H9 (cell line): ENCODE data around the gene CEMIP. TPM values are rescaled to one million over a fixed set of nuclear protein-coding genes. Genes with fewer than 3 reads are reported as not detected.

ENCODE experiments used
- DNase-seq: peaks from one replicate; pipeline ENCODE4 v3.0.0-alpha.2; 2017
- H2AFZ ChIP-seq: one replicate; pipeline ENCODE4 v1.6.1; 2013; ENCODE audit warnings: mild to moderate bottlenecking, low read length, control low read depth, moderate library complexity
- H2AK5ac ChIP-seq: 2 replicates; pipeline ENCODE4 v1.6.1; 2013; ENCODE audit warnings: low read length, control low read depth, mixed read lengths; ENCODE audit not compliant: insufficient read length
- H2BK120ac ChIP-seq: one replicate; pipeline ENCODE4 v1.6.1; 2013; ENCODE audit warnings: low read depth, mild to moderate bottlenecking, low read length, control low read depth, inconsistent platforms; ENCODE audit not compliant: poor library complexity, severe bottlenecking
- H2BK12ac ChIP-seq: 2 replicates; pipeline ENCODE4 v1.6.1; 2013; ENCODE audit warnings: low read length, control low read depth, mixed read lengths, low read depth; ENCODE audit not compliant: insufficient read length
- H2BK15ac ChIP-seq: 2 replicates; pipeline ENCODE4 v1.6.1; 2013; ENCODE audit warnings: low read depth, low read length, control low read depth
- H2BK20ac ChIP-seq: one replicate; pipeline ENCODE4 v1.6.1; 2013; ENCODE audit warnings: low read depth, mild to moderate bottlenecking, low read length, control low read depth, inconsistent platforms; ENCODE audit not compliant: poor library complexity, severe bottlenecking
- H2BK5ac ChIP-seq: 2 replicates; pipeline ENCODE4 v1.6.1; 2013; ENCODE audit warnings: low read length, control low read depth, mixed read lengths; ENCODE audit not compliant: insufficient read length
- H3K14ac ChIP-seq: 2 replicates; pipeline ENCODE4 v1.6.1; 2013; ENCODE audit warnings: low read length, control low read depth; ENCODE audit not compliant: insufficient read depth
- H3K18ac ChIP-seq: 2 replicates; pipeline ENCODE4 v1.6.1; 2013; ENCODE audit warnings: low read depth, mild to moderate bottlenecking, mixed read lengths, low read length, control low read depth; ENCODE audit not compliant: insufficient read length
- H3K23ac ChIP-seq: 2 replicates; pipeline ENCODE4 v1.6.1; 2013; ENCODE audit warnings: low read length, control low read depth, mixed read lengths, low read depth; ENCODE audit not compliant: insufficient read length
- H3K23me2 ChIP-seq: 2 replicates; pipeline ENCODE4 v1.6.1; 2013; ENCODE audit warnings: low read depth, mild to moderate bottlenecking, mixed read lengths, low read length, control low read depth; ENCODE audit not compliant: insufficient read length, poor library complexity, severe bottlenecking
- H3K27ac ChIP-seq: 2 replicates; pipeline ENCODE4 v1.5.1; 2013; ENCODE audit warnings: low read length, control low read depth, mixed read lengths, low read depth; ENCODE audit not compliant: insufficient read length
- H3K27me3 ChIP-seq: 2 replicates; pipeline ENCODE4 v1.6.1; 2013; ENCODE audit warnings: low read length, control low read depth, inconsistent platforms; ENCODE audit not compliant: insufficient read depth
- H3K4ac ChIP-seq: 2 replicates; pipeline ENCODE4 v1.6.1; 2013; ENCODE audit warnings: low read depth, mild to moderate bottlenecking, control low read depth, inconsistent platforms, low read length, moderate library complexity
- H3K4me1 ChIP-seq: 2 replicates; pipeline ENCODE4 v1.6.1; 2013; ENCODE audit warnings: low read length, control low read depth, inconsistent platforms; ENCODE audit not compliant: insufficient read depth
- H3K4me2 ChIP-seq: 2 replicates; pipeline ENCODE4 v1.6.1; 2013; ENCODE audit warnings: low read length, control low read depth, mixed read lengths; ENCODE audit not compliant: insufficient read length, insufficient read depth
- H3K56ac ChIP-seq: 2 replicates; pipeline ENCODE4 v1.6.1; 2013; ENCODE audit warnings: low read depth, mild to moderate bottlenecking, mixed read lengths, low read length, control low read depth; ENCODE audit not compliant: insufficient read length
- H3K79me1 ChIP-seq: 2 replicates; pipeline ENCODE4 v1.6.1; 2013; ENCODE audit warnings: low read depth, mild to moderate bottlenecking, moderate library complexity, low read length, control low read depth, inconsistent platforms; ENCODE audit not compliant: insufficient read depth, poor library complexity, severe bottlenecking
- H3K79me2 ChIP-seq: 2 replicates; pipeline ENCODE4 v1.6.1; 2013; ENCODE audit warnings: low read length, control low read depth, inconsistent platforms; ENCODE audit not compliant: insufficient read depth
- H3K9ac ChIP-seq: 2 replicates; pipeline ENCODE4 v1.6.1; 2013; ENCODE audit warnings: low read length, control low read depth, mixed read lengths; ENCODE audit not compliant: insufficient read length; ENCODE audit errors: extremely low read depth
- H3K9me3 ChIP-seq: one replicate; pipeline ENCODE4 v1.6.1; 2013; ENCODE audit warnings: low read depth, low read length, inconsistent platforms; ENCODE audit not compliant: control insufficient read depth
- H3T11ph ChIP-seq: one replicate; pipeline ENCODE4 v1.6.1; 2013; ENCODE audit warnings: mild to moderate bottlenecking, low read length, control low read depth, inconsistent platforms
- H4K20me1 ChIP-seq: one replicate; pipeline ENCODE4 v1.6.1; 2013; ENCODE audit not compliant: control insufficient read depth, insufficient read length, insufficient read depth
- H4K5ac ChIP-seq: 2 replicates; pipeline ENCODE4 v1.6.1; 2013; ENCODE audit warnings: low read depth, mild to moderate bottlenecking, mixed read lengths, low read length, control low read depth; ENCODE audit not compliant: insufficient read length
- H4K8ac ChIP-seq: replicated peaks from 2 replicates; pipeline ENCODE4 v1.6.1; 2013; ENCODE audit warnings: low read length, control low read depth, mixed read lengths, low read depth; ENCODE audit not compliant: insufficient read length
- H4K91ac ChIP-seq: 2 replicates; pipeline ENCODE4 v1.6.1; 2013; ENCODE audit warnings: low read depth, mild to moderate bottlenecking, moderate library complexity, mixed read lengths, low read length, control low read depth; ENCODE audit not compliant: insufficient read length
- H3K27ac Mint-ChIP-seq, 3 experiments: 2 replicates in 2 of 3; 3 replicates in 1 of 3; pipeline ENCODE4 v1.8.0; 2020 to 2021; ENCODE audit warnings: mixed read lengths in 3 of 3, mild to moderate bottlenecking in 1 of 3, moderate library complexity in 1 of 3
- H3K27me3 Mint-ChIP-seq: 2 replicates; pipeline ENCODE4 v1.8.0; 2021; ENCODE audit warnings: low read depth, mild to moderate bottlenecking, moderate library complexity, mixed read lengths
- H3K36me3 Mint-ChIP-seq, 3 experiments: 2 replicates in 2 of 3; 3 replicates in 1 of 3; pipeline ENCODE4 v1.8.0; 2020 to 2021; ENCODE audit warnings: low read depth in 3 of 3, mixed read lengths in 3 of 3; ENCODE audit not compliant: insufficient read depth in 1 of 3
- H3K4me1 Mint-ChIP-seq, 2 experiments: 2 replicates each; pipeline ENCODE4 v1.8.0; 2020; ENCODE audit warnings: mixed read lengths in 2 of 2
- H3K4me3 Mint-ChIP-seq, 2 experiments: 2 replicates in 1 of 2; 3 replicates in 1 of 2; pipeline ENCODE4 v1.8.0; 2020 to 2021; ENCODE audit warnings: mild to moderate bottlenecking in 2 of 2, mixed read lengths in 2 of 2, moderate library complexity in 1 of 2
- H3K9me3 Mint-ChIP-seq, 2 experiments: 2 replicates in 1 of 2; 3 replicates in 1 of 2; pipeline ENCODE4 v1.8.0; 2020; ENCODE audit warnings: mild to moderate bottlenecking in 2 of 2, mixed read lengths in 2 of 2, moderate library complexity in 1 of 2
- WGBS: extraction: QIAGEN DNeasy Blood & Tissue Kit; methylation state at CpG from one replicate; pipeline ENCODE4 v1.1.7; 2013; ENCODE audit warnings: missing lambda C conversion rate, low lambda C conversion rate, mixed read lengths; ENCODE audit not compliant: insufficient read length; ENCODE audit errors: extremely low coverage; 5-methylcytosine and 5-hydroxymethylcytosine counted together
- total RNA-seq: library from RNA; stranded (reverse); gene quantifications from 2 replicates; pipeline ENCODE4 v1.2.1, GENCODE V29; 2021
- TF ChIP-seq, protein P1 (sequence below): fragments of 200-600 bp; sonication (generic); conservative IDR thresholded peaks from 3 replicates; pipeline ENCODE4 v1.8.0; 2021; ENCODE audit warnings: antibody characterized with exemption, mild to moderate bottlenecking

Gene CEMIP
- total RNA-seq, 1 experiment from 2014 or later: 0.09 TPM

DNA sequence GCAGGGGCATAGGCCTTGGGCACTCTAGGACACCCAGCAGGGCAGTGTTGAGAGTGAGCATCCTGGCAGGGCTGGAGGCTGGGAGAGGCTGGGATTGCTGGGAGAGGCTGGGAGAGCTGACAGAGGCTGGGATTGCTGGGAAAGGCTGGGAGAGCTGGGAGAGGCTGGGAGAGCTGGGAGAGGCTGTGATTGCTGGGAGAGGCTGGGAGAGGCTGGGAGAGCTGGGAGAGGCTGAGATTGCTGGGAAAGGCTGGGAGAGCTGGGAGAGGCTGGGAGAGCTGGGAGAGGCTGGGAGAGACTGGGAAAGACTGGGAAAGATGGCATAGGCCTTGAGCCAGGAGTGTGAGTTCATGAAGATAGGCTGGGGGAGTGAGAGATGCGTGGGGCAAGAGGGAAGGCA, 132.7 kb downstream of the CEMIP start:
- no peak overlapping the region for H4K8ac ChIP-seq

More for the DNA sequence above, 132.7 kb downstream of the CEMIP start:
- Mint-ChIP-seq H3K4me3 (no peak overlapping the region), H3K27me3 (no peaks in the 10 kb centered on the region; the same call in 1 of the 2 replicates), H3K27ac (peak overlapping the region in 2 of 3 experiments; percentile 37 to 76; a peak in 1 of 7 replicates), H3K9me3 (no peaks in the 10 kb centered on the region), H3K4me1 (peaks cover 17 to 20% of the 10 kb centered on the region in 2 experiments), H3K36me3 (peaks cover 3 to 5% (median 4%) of the 10 kb centered on the region in 3 experiments; a peak in 5 of 7 replicates)
- Histone ChIP-seq H4K20me1 (no peaks in the 10 kb centered on the region), H4K5ac (no peak overlapping the region), H3K56ac (no peak overlapping the region), H3K4me1 (no peaks in the 10 kb centered on the region; the same call in 1 of the 2 replicates), H2BK15ac (no peak overlapping the region), H3K9ac (no peak overlapping the region), H3T11ph (no peak overlapping the region), H3K9me3 (no peaks in the 10 kb centered on the region), H4K91ac (no peak overlapping the region), H3K23ac (no peak overlapping the region), H3K27ac (no peak overlapping the region), H3K79me1 (no peaks in the 10 kb centered on the region), H3K18ac (no peak overlapping the region), H3K79me2 (no peaks in the 10 kb centered on the region), H3K4me2 (no peak overlapping the region), H2BK20ac (no peak overlapping the region), H2BK5ac (no peak overlapping the region), H3K23me2 (no peaks in the 10 kb centered on the region), H2AFZ (no peak overlapping the region), H2AK5ac (no peak overlapping the region), H3K4ac (no peak overlapping the region), H3K27me3 (no peaks in the 10 kb centered on the region), H2BK12ac (no peak overlapping the region), H3K14ac (no peak overlapping the region; the same call in 1 of the 2 replicates), H2BK120ac (no peak overlapping the region)
- no peak for DNase-seq
- WGBS: no CpG with 5 or more reads among the region's 1 CpG
- TF ChIP-seq, protein P1, sequence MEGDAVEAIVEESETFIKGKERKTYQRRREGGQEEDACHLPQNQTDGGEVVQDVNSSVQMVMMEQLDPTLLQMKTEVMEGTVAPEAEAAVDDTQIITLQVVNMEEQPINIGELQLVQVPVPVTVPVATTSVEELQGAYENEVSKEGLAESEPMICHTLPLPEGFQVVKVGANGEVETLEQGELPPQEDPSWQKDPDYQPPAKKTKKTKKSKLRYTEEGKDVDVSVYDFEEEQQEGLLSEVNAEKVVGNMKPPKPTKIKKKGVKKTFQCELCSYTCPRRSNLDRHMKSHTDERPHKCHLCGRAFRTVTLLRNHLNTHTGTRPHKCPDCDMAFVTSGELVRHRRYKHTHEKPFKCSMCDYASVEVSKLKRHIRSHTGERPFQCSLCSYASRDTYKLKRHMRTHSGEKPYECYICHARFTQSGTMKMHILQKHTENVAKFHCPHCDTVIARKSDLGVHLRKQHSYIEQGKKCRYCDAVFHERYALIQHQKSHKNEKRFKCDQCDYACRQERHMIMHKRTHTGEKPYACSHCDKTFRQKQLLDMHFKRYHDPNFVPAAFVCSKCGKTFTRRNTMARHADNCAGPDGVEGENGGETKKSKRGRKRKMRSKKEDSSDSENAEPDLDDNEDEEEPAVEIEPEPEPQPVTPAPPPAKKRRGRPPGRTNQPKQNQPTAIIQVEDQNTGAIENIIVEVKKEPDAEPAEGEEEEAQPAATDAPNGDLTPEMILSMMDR: no peak
